Mesodermal cell (in vitro differentiated cells): Measurements from ENCODE around the gene CC2D1B.
"Not testable (repeated sequence)": the region's sequence is repeated elsewhere in the genome, so short reads cannot be mapped to it uniquely, and the experiment has no call there.

Experiments
- H3K27ac ChIP-seq: 2 replicates; pipeline ENCODE4 v1.7.0; 2013; ENCODE audit warnings: mild to moderate bottlenecking, low read depth, low read length, moderate library complexity; ENCODE audit not compliant: severe bottlenecking
- H3K36me3 ChIP-seq: 2 replicates; pipeline ENCODE4 v1.7.1; 2013; ENCODE audit warnings: mild to moderate bottlenecking, low read length, moderate library complexity; ENCODE audit not compliant: control insufficient read depth, insufficient read depth
- H3K4me1 ChIP-seq: one replicate; pipeline ENCODE4 v1.7.1; 2013; ENCODE audit warnings: mild to moderate bottlenecking, low read length; ENCODE audit not compliant: insufficient read depth, control insufficient read depth, poor library complexity, severe bottlenecking
- H3K4me3 ChIP-seq: 2 replicates; pipeline ENCODE4 v1.7.0; 2013; ENCODE audit warnings: low read length, control low read depth, mild to moderate bottlenecking; ENCODE audit not compliant: insufficient read depth, poor library complexity, severe bottlenecking; ENCODE audit errors: extremely low read depth
- H3K9me3 ChIP-seq: 2 replicates; pipeline ENCODE4 v1.7.1; 2013; ENCODE audit warnings: mild to moderate bottlenecking, low read length, moderate library complexity; ENCODE audit not compliant: control insufficient read depth
- WGBS, 2 experiments: methylation state at CpG; one replicate each; pipeline ENCODE4 v1.1.5; 2013; ENCODE audit warnings: missing lambda C conversion rate in 2 of 2; ENCODE audit not compliant: insufficient coverage in 2 of 2; 5-methylcytosine and 5-hydroxymethylcytosine counted together

The CC2D1B gene

DNA sequence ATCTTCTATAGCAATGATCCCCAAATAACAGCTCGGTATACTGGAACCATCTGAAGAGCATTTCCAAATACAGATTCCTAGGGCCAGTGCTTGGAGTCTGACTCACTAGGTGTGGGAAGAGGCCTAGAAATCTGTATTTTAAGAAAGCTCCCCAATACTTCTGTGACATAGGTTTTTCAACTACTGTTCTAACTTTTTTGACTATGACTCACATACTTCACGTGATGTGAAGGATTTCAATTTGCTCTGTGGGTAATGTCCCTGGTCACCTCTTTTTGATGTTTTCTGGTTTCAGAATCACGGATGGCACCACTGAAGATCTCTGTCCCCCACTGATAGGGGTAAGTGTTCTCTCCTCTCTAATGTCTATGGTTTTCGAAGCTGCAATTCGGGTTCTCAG is 27.2 kb upstream of the CC2D1B start:
- Histone ChIP-seq H3K27ac (no peak overlapping the region), H3K36me3 (peaks cover 74% of the 10 kb centered on the region), H3K4me3 (no peak overlapping the region), H3K9me3 (no peaks in the 10 kb centered on the region), H3K4me1 (no peaks in the 10 kb centered on the region)
- WGBS, 2 experiments, result 83 to 100% methylated on average over 1 of the region's 5 CpGs

DNA sequence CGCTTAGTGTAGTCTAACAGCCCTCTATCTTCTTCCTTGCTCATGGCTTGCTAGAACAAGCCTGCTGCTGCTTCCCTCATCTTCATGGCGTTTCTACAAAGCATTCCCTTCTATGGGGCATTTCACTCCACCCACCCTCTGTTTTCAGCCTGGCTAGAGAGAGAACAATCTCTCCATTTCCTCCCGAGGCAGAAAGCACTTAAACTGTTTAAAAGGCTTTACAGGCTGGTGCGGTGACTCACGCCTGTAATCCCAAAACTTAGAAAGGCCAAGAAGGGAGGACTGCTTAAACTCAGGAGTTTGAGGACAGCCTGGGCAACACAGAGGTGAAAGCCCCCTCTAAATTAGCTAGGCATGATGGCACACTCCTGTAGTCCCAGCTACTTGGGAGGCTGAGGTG is 20.5 kb upstream of the CC2D1B start:
- H3K4me3 ChIP-seq, result no peak overlapping the region
- peaks cover 28% of the 10 kb centered on the region for H3K4me1 ChIP-seq
- WGBS, 2 experiments, result 84 to 87% methylated on average over 4 to 5 of the region's 5 CpGs
- no peaks in the 10 kb centered on the region for H3K9me3 ChIP-seq
- H3K27ac ChIP-seq, result peak overlapping the region; percentile 80
- peaks cover 74% of the 10 kb centered on the region for H3K36me3 ChIP-seq

DNA sequence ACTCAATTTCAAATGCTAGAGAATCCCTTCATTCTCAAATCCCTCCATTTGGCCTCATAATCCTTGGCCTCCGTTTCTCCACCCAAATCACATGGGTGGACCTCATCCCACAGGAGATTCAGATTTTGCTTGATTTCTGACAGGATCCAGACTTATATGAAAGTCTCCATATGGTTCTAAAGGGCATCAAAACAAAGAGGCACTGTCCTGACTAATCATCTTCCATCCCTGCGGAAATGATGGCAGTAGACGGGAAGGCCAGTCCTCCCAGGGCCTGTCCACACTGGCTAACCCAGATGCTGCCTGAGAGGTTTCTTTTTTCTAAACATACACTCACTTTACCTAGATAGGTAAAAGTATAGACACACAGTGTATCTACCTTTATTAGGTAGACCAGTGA is 19.4 kb upstream of the CC2D1B start:
- H3K36me3 ChIP-seq, result peaks cover 84% of the 10 kb centered on the region

DNA sequence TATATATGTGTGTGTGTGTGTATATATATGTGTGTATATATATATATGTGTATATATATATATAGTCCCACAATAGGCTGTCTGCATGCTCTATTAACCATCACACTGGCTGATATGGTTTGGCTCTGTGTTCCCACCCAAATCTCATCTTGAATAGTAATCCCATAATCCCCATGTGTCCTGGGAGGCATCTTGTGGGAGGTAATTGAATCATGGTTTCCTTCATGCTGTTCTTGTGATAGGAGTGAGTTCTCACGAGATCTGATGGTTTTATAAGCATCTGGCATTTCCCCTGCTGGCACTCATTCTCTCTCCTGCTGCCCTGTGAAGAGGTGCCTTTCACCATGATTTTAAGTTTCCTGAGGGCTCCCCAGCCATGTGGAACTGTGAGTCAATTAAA is 3.8 kb upstream of the CC2D1B start:
- not testable (repeated sequence) for H3K4me1 ChIP-seq, H3K27ac ChIP-seq, H3K4me3 ChIP-seq, H3K9me3 ChIP-seq
- peaks cover 32% of the 10 kb centered on the region for H3K36me3 ChIP-seq
- WGBS, 2 experiments, result 100% methylated on average over 1 of the region's 1 CpG; no CpG with 5 or more reads in 1 of the 2 experiments

More for the DNA sequence above, 19.4 kb upstream of the CC2D1B start:
- Histone ChIP-seq H3K9me3 (no peaks in the 10 kb centered on the region), H3K27ac (peak overlapping the region; percentile 8), H3K4me1 (peaks cover 28% of the 10 kb centered on the region), H3K4me3 (no peak overlapping the region)
- 100% methylated on average over 1 of the region's 3 CpGs; no CpG with 5 or more reads in 1 of the 2 experiments for WGBS, 2 experiments

DNA sequence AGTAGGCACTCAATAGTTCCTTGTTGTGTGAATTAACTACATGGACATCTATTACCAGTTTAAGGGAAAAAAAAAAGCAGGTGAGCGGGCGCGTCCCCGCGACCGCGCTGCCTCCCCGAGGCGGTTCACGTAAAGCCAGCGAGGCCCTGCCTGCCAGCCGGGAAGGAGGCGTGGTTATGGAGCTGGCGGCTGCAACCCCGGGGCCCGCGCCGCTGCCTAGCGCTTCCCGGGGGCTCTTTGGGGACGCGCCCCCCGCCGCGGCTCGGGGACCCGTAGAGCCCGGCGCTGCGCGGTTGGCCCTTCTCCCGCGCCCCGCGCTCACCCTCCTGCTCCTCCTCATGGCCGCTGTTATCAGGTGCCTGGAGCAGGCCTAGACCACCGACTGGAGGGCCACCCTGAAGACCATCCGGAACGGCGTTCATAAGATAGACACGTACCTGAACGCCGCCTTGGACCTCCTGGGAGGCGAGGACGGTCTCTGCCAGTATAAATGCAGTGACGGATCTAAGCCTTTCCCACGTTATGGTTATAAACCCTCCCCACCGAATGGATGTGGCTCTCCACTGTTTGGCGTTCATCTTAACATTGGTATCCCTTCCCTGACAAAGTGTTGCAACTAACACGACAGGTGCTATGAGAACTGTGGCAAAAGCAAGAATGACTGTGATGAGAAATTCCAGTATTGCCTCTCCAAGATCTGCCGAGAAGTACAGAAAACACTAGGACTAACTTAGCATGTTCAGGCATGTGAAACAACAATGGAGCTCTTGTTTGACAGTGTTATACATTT is 2.6 kb upstream of the CC2D1B start:
- Histone ChIP-seq H3K4me1 (peaks cover 8% of the 10 kb centered on the region), H3K9me3 (no peaks in the 10 kb centered on the region), H3K4me3 (peak overlapping the region; percentile 33), H3K27ac (no peak overlapping the region), H3K36me3 (peaks cover 32% of the 10 kb centered on the region)
- WGBS, 2 experiments, result 8 to 10% methylated on average over 35 to 37 of the region's 51 CpGs

DNA sequence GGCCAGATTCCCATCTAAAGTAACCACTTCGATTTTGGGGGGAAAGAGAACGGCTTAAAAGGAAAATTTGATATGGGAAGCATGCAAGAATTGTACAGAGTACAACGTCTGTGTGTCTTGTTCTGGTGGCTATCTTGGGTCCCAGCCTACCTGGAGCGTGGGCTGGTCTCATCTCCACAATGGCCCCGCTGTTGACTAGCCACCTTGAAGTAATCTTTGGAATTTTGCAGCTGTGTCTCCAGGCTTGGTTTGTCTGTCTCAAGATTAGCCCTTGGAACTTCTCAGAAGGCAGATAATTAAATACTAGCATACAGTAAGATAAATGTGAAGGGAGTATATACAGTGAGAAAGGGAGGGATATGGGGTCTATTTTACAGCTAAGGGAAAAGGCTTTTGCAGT is 1.3 kb upstream of the CC2D1B start:
- H3K36me3 ChIP-seq, result peaks cover 33% of the 10 kb centered on the region
- no peak overlapping the region for H3K4me3 ChIP-seq
- H3K27ac ChIP-seq, result no peak overlapping the region
- WGBS, 2 experiments, result 98 to 99% methylated on average over 5 of the region's 5 CpGs
- H3K9me3 ChIP-seq, result no peaks in the 10 kb centered on the region
- peaks cover 8% of the 10 kb centered on the region for H3K4me1 ChIP-seq

DNA sequence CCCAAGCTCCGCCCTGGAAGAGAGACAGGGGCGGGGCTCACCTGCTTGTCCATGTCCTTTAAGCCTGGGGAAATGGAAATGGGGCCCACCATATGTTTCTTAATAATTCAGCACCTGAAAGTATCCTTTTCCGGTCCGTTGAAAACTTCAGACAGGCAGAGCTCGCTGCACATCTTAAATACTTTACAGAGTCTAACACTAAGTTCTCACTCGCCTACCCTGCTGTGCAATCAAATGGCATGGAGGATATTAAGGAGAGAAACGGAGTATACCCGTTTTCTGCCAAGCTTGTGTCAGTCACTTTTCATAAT is 467 bp upstream of the CC2D1B start:
- no peak overlapping the region for H3K27ac ChIP-seq
- 48 to 77% methylated on average over 3 to 6 of the region's 8 CpGs for WGBS, 2 experiments
- peak overlapping the region; percentile 95 for H3K4me3 ChIP-seq
- no peaks in the 10 kb centered on the region for H3K9me3 ChIP-seq
- H3K4me1 ChIP-seq, result peaks cover 8% of the 10 kb centered on the region
- peaks cover 37% of the 10 kb centered on the region for H3K36me3 ChIP-seq

DNA sequence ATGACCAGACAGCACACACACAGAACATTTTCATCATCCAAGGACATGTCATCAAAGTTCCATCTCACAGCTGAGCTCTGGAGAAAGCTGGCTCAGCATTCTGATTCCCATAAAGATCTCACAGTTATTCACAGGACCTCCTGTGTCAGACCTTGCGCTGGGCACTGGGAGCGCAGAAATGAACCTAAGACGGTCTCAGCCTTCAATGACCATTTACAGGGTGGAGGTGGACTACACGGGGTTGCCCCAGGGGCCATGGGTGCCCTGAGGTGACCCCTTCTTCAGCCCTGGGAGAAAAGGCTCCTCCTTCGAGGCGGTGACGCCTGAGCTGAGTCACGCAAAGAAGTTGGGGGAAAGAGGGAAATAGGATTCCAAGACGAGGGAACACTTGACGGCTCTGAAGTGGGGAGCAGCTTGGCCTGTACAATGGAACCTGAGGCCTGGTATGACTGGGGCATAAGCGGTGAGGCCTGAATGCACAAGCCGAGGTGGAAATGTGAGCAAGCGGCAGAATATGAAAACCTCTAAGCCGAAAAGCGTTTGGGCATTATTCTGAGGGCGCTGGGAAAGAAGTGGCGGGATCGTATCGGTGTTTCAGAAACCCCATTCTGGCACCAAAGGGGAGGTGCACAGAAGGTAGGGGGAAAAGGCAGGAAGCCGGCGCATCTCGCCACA is 797 bp downstream of the CC2D1B start:
- peak overlapping the region; percentile 87 for H3K27ac ChIP-seq
- WGBS, 2 experiments, result 9 to 11% methylated on average over 21 to 22 of the region's 22 CpGs
- H3K4me3 ChIP-seq, result peak overlapping the region; percentile 95
- H3K4me1 ChIP-seq, result peaks cover 8% of the 10 kb centered on the region
- H3K9me3 ChIP-seq, result no peaks in the 10 kb centered on the region
- H3K36me3 ChIP-seq, result peaks cover 45% of the 10 kb centered on the region

DNA sequence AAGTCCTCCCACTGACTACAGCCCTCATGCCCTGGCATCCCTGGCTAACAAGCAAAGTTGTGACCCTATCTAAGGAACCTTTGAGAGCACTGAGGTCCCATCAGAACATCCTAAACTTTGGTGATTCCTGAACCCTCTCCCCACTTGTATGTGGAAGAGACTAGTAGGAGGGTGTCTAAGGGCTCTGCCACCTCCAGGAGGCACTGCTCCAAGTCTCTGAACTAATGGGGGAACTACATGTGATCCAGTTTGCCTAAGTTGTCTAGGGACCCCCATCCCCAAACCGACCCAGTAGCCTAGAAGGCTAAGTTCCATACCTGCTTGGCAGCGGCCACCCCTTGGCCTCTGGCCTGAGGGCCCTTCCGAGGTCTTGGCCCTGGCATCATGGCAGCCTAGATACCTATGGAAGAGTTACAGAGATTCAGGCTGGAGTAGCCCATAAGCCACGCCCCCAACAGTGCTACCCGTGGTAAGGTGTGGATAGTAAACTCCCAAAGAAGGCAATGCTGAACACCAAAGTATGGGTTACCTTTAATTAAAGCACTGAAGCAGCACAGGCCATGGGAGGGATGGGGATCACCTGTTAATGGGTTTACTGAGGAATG is 1.7 kb downstream of the CC2D1B start:
- no peak overlapping the region for H3K27ac ChIP-seq
- peak overlapping the region; percentile 95 for H3K4me3 ChIP-seq
- H3K36me3 ChIP-seq, result peaks cover 54% of the 10 kb centered on the region
- H3K9me3 ChIP-seq, result no peaks in the 10 kb centered on the region
- 83 to 87% methylated on average over 3 to 5 of the region's 5 CpGs for WGBS, 2 experiments
- H3K4me1 ChIP-seq, result peaks cover 8% of the 10 kb centered on the region

DNA sequence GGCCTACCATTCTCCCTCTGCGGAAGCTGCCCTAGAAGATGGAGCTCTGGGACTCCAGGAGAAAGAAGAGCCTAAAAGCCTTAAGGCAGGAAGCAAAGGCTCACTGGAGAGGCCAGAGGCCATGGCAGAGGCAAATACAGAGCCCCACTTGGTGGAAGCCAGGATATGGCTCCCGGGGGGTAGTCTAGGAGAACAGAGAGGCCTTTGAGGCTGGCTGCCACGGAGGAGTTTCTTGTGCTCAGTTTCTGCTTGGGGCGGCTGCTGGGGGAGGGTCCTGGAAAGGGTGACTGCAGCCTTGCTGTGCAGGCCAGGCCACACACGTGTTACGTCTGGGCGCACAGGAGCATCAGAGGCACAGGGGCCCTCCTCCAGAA is 5.4 kb downstream of the CC2D1B start:
- 96 to 99% methylated on average over 6 to 7 of the region's 7 CpGs for WGBS, 2 experiments

More for the DNA sequence above, 5.4 kb downstream of the CC2D1B start:
- peaks cover 8% of the 10 kb centered on the region for H3K4me1 ChIP-seq
- H3K36me3 ChIP-seq, result peaks cover 91% of the 10 kb centered on the region
- no peak overlapping the region for H3K4me3 ChIP-seq
- H3K9me3 ChIP-seq, result no peaks in the 10 kb centered on the region
- no peak overlapping the region for H3K27ac ChIP-seq
